Osteocyte (in vitro differentiated cells): ENCODE data around the gene EFCAB14. TPM values are rescaled to one million over a fixed set of nuclear protein-coding genes. Genes with fewer than 3 reads are reported as not detected.

Source experiments
- DNase-seq: peaks from one replicate; pipeline ENCODE4 v3.0.0; 2021; ENCODE audit warnings: mixed read lengths; ENCODE audit not compliant: unreplicated experiment; ENCODE audit errors: extremely low spot score
- H3K27ac Mint-ChIP-seq: one replicate; pipeline ENCODE4 v1.8.0; 2021; ENCODE audit warnings: mild to moderate bottlenecking, mixed read lengths; ENCODE audit not compliant: unreplicated experiment
- H3K27me3 Mint-ChIP-seq: one replicate; pipeline ENCODE4 v1.8.0; 2021; ENCODE audit warnings: mixed read lengths; ENCODE audit not compliant: unreplicated experiment
- H3K36me3 Mint-ChIP-seq: one replicate; pipeline ENCODE4 v1.8.0; 2021; ENCODE audit warnings: mixed read lengths; ENCODE audit not compliant: unreplicated experiment
- H3K4me1 Mint-ChIP-seq: one replicate; pipeline ENCODE4 v1.8.0; 2021; ENCODE audit warnings: mixed read lengths; ENCODE audit not compliant: unreplicated experiment
- H3K4me3 Mint-ChIP-seq: one replicate; pipeline ENCODE4 v1.8.0; 2021; ENCODE audit warnings: mild to moderate bottlenecking, moderate library complexity, mixed read lengths; ENCODE audit not compliant: unreplicated experiment
- H3K9me3 Mint-ChIP-seq: one replicate; pipeline ENCODE4 v1.8.0; 2021; ENCODE audit warnings: mixed read lengths; ENCODE audit not compliant: unreplicated experiment
- CTCF ChIP-seq: fragments of 200-600 bp; sonication (generic); IDR thresholded peaks from 2 replicates; pipeline ENCODE4 v1.5.0; 2021; ENCODE audit warnings: antibody characterized with exemption, mild to moderate bottlenecking, moderate library complexity
- total RNA-seq: library from RNA; stranded (reverse); gene quantifications from 2 replicates; pipeline ENCODE4 v1.2.1, GENCODE V29; 2021

The EFCAB14 gene
- total RNA-seq, 1 donor from 2014 or later = 57.6 TPM

- no peak for TF ChIP-seq CTCF
Observed at GRCh38 chr1:46684670-46685069, 34.2 kb downstream of the EFCAB14 start.

GRCh38 chr1:46682064-46682463, 36.9 kb downstream of the EFCAB14 start:
- no peak overlapping the region for H3K4me3 Mint-ChIP-seq
- no peaks in the 10 kb centered on the region for H3K9me3 Mint-ChIP-seq
- no peak for DNase-seq
- H3K27ac Mint-ChIP-seq = no peak overlapping the region
- peaks cover 60% of the 10 kb centered on the region for H3K36me3 Mint-ChIP-seq
- TF ChIP-seq CTCF = no peak
- H3K4me1 Mint-ChIP-seq = no peaks in the 10 kb centered on the region
- no peaks in the 10 kb centered on the region for H3K27me3 Mint-ChIP-seq

More at GRCh38 chr1:46684670-46685069, 34.2 kb downstream of the EFCAB14 start:
- DNase-seq = no peak
- no peaks in the 10 kb centered on the region for H3K27me3 Mint-ChIP-seq
- H3K4me1 Mint-ChIP-seq = no peaks in the 10 kb centered on the region
- H3K4me3 Mint-ChIP-seq = no peak overlapping the region
- no peak overlapping the region for H3K27ac Mint-ChIP-seq
- H3K9me3 Mint-ChIP-seq = no peaks in the 10 kb centered on the region
- H3K36me3 Mint-ChIP-seq = peaks cover 61% of the 10 kb centered on the region

- no peak overlapping the region for H3K27ac Mint-ChIP-seq
Observed at GRCh38 chr1:46681333-46682034, 37.4 kb downstream of the EFCAB14 start.

GRCh38 chr1:46679789-46680573, 38.9 kb downstream of the EFCAB14 start:
- no peaks in the 10 kb centered on the region for H3K27me3 Mint-ChIP-seq
- no peak overlapping the region for H3K4me3 Mint-ChIP-seq
- H3K4me1 Mint-ChIP-seq = no peaks in the 10 kb centered on the region
- no peak for TF ChIP-seq CTCF
- no peaks in the 10 kb centered on the region for H3K9me3 Mint-ChIP-seq
- no peak overlapping the region for H3K27ac Mint-ChIP-seq
- DNase-seq = no peak
- H3K36me3 Mint-ChIP-seq = peaks cover 51% of the 10 kb centered on the region

More at GRCh38 chr1:46681333-46682034, 37.4 kb downstream of the EFCAB14 start:
- Mint-ChIP-seq H3K9me3 (no peaks in the 10 kb centered on the region), H3K27me3 (no peaks in the 10 kb centered on the region), H3K4me1 (no peaks in the 10 kb centered on the region), H3K4me3 (no peak overlapping the region), H3K36me3 (peaks cover 55% of the 10 kb centered on the region)
- no peak for TF ChIP-seq CTCF
- no peak for DNase-seq

GRCh38 chr1:46677339-46677738, 41.6 kb downstream of the EFCAB14 start:
- Mint-ChIP-seq H3K36me3 (peaks cover 41% of the 10 kb centered on the region), H3K27ac (no peak overlapping the region), H3K4me1 (no peaks in the 10 kb centered on the region), H3K27me3 (no peaks in the 10 kb centered on the region), H3K4me3 (no peak overlapping the region), H3K9me3 (no peaks in the 10 kb centered on the region)
- DNase-seq = no peak
- TF ChIP-seq CTCF = no peak
